Endothelial cell (in vitro differentiated cells): ENCODE data around the gene ATP8A2. TPM values are rescaled to one million over a fixed set of nuclear protein-coding genes. Genes with fewer than 3 reads are reported as not detected.

ENCODE experiments used
- DNase-seq: peaks from one replicate; pipeline ENCODE4 v3.0.0; 2021; ENCODE audit warnings: low spot score
- H3K27ac Mint-ChIP-seq: one replicate; pipeline ENCODE4 v1.8.0; 2021; ENCODE audit warnings: mixed read lengths, inconsistent platforms; ENCODE audit not compliant: unreplicated experiment
- H3K27me3 Mint-ChIP-seq: one replicate; pipeline ENCODE4 v1.8.0; 2021; ENCODE audit warnings: mild to moderate bottlenecking, moderate library complexity, mixed read lengths, inconsistent platforms; ENCODE audit not compliant: unreplicated experiment
- H3K36me3 Mint-ChIP-seq: one replicate; pipeline ENCODE4 v1.8.0; 2021; ENCODE audit warnings: mild to moderate bottlenecking, low read depth, mixed read lengths, inconsistent platforms; ENCODE audit not compliant: unreplicated experiment
- H3K4me1 Mint-ChIP-seq: one replicate; pipeline ENCODE4 v1.8.0; 2021; ENCODE audit warnings: mild to moderate bottlenecking, mixed read lengths, inconsistent platforms; ENCODE audit not compliant: unreplicated experiment
- H3K4me3 Mint-ChIP-seq: one replicate; pipeline ENCODE4 v1.8.0; 2021; ENCODE audit warnings: mild to moderate bottlenecking, mixed read lengths, inconsistent platforms; ENCODE audit not compliant: unreplicated experiment
- H3K9me3 Mint-ChIP-seq: one replicate; pipeline ENCODE4 v1.8.0; 2021; ENCODE audit warnings: mixed read lengths, inconsistent platforms; ENCODE audit not compliant: unreplicated experiment
- CTCF ChIP-seq: fragments of 200-600 bp; sonication (generic); IDR thresholded peaks from one replicate; pipeline ENCODE4 v1.5.0; 2021; ENCODE audit warnings: antibody characterized with exemption; ENCODE audit not compliant: unreplicated experiment
- total RNA-seq: library from RNA; stranded (reverse); fragmentation: NEBNext Ultra II Directional; extraction: Animal tissue kit (Norgen Biotek cat#: 25700); gene quantifications from one replicate; pipeline ENCODE4 v1.2.1, GENCODE V29; 2021; ENCODE audit not compliant: unreplicated experiment

ATP8A2 gene
- total RNA-seq, 1 donor from 2014 or later, result 2.1 TPM

- no peak for DNase-seq
- TF ChIP-seq CTCF, result no peak
- H3K4me1 Mint-ChIP-seq, result peaks cover 41% of the 10 kb centered on the region
- H3K9me3 Mint-ChIP-seq, result no peaks in the 10 kb centered on the region
- no peaks in the 10 kb centered on the region for H3K36me3 Mint-ChIP-seq
- peaks cover 6% of the 10 kb centered on the region for H3K27me3 Mint-ChIP-seq
- H3K4me3 Mint-ChIP-seq, result no peak overlapping the region
- peak overlapping the region; percentile 13 for H3K27ac Mint-ChIP-seq
Observed at GRCh38 chr13:25927363-25927762, 555.6 kb downstream of the ATP8A2 start.

- Mint-ChIP-seq H3K27me3 (peaks cover 6% of the 10 kb centered on the region), H3K4me3 (no peak overlapping the region), H3K36me3 (no peaks in the 10 kb centered on the region), H3K9me3 (no peaks in the 10 kb centered on the region), H3K4me1 (peaks cover 38% of the 10 kb centered on the region), H3K27ac (peak overlapping the region; percentile 13)
- TF ChIP-seq CTCF, result no peak
- no peak for DNase-seq
Observed at GRCh38 chr13:25927932-25928331, 556.2 kb downstream of the ATP8A2 start.

DNA sequence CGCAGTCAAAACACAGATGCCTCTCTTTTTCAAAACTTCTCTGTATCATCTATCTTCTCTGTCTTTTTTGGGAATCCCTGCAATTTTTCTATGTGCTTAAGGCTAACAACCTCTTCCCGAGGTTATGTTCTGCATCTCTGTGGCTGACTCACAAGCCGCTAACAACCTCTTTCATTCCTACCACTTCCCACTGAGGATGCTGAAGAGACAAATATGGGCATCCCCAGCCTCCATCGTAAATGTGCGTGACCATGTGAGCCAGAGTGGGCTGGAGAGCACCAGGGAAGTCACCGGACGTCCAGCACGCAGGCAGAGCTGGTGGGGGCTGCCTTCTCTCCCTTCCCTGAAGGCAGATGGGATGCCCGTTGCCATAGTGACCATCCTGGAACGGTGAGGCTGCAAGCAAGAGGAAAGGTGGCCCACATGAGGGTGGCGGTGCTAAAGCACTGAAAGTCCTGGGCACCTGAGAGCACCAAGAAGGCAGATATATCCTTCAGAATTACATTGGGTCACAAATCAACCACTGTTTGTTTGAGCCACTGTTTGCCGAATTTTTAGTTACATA lies 557.2 kb downstream of the ATP8A2 start:
- no peaks in the 10 kb centered on the region for H3K9me3 Mint-ChIP-seq
- peak overlapping the region; percentile 45 for H3K27ac Mint-ChIP-seq
- H3K4me3 Mint-ChIP-seq, result no peak overlapping the region
- no peaks in the 10 kb centered on the region for H3K36me3 Mint-ChIP-seq
- TF ChIP-seq CTCF, result no peak
- H3K4me1 Mint-ChIP-seq, result peaks cover 34% of the 10 kb centered on the region
- no peak for DNase-seq
- H3K27me3 Mint-ChIP-seq, result peaks cover 6% of the 10 kb centered on the region

- H3K27ac Mint-ChIP-seq, result no peak overlapping the region
- no peak overlapping the region for H3K4me3 Mint-ChIP-seq
- H3K9me3 Mint-ChIP-seq, result no peaks in the 10 kb centered on the region
- peaks cover 34% of the 10 kb centered on the region for H3K4me1 Mint-ChIP-seq
- H3K27me3 Mint-ChIP-seq, result peaks cover 6% of the 10 kb centered on the region
- no peaks in the 10 kb centered on the region for H3K36me3 Mint-ChIP-seq
- no peak for DNase-seq
- no peak for TF ChIP-seq CTCF
Observed at GRCh38 chr13:25929816-25930215, 558.0 kb downstream of the ATP8A2 start.

DNA sequence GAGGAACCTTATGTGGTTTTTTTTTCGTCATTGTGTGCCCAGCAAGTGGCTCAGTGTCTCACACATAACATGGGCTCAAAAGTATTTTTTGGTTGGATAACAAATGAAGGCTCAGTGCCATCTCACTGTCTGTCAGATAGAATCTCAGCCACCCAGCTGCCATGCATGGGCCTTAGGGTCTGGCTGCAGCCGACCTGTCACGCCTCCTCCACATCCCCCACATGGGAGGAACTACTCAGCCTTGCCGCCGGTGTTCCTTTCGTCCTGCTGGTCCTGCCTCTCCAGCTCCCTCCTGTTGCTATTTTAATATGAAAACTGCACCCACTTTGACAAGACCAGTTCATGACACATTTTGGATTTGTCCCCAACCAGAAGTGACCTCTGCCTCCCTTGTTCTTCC lies 558.9 kb downstream of the ATP8A2 start:
- Mint-ChIP-seq H3K27ac (no peak overlapping the region), H3K4me1 (peaks cover 34% of the 10 kb centered on the region), H3K36me3 (no peaks in the 10 kb centered on the region), H3K27me3 (peaks cover 6% of the 10 kb centered on the region), H3K9me3 (no peaks in the 10 kb centered on the region), H3K4me3 (no peak overlapping the region)
- no peak for DNase-seq
- TF ChIP-seq CTCF, result no peak
